ENCODE results near the gene TOX2.

Gene TOX2

GRCh38 chr20:44087051-44087856 lies 172.6 kb downstream of the TOX2 start:
- in situ Hi-C loops (cut with HindIII; ENCODE audit: low sequenced_read_pairs), result loop anchor here (25.0 kb wide), 1 partner anchor 325 kb away; no protein-coding TSS in a partner anchor
- TF ChIP-seq, protein P1, sequence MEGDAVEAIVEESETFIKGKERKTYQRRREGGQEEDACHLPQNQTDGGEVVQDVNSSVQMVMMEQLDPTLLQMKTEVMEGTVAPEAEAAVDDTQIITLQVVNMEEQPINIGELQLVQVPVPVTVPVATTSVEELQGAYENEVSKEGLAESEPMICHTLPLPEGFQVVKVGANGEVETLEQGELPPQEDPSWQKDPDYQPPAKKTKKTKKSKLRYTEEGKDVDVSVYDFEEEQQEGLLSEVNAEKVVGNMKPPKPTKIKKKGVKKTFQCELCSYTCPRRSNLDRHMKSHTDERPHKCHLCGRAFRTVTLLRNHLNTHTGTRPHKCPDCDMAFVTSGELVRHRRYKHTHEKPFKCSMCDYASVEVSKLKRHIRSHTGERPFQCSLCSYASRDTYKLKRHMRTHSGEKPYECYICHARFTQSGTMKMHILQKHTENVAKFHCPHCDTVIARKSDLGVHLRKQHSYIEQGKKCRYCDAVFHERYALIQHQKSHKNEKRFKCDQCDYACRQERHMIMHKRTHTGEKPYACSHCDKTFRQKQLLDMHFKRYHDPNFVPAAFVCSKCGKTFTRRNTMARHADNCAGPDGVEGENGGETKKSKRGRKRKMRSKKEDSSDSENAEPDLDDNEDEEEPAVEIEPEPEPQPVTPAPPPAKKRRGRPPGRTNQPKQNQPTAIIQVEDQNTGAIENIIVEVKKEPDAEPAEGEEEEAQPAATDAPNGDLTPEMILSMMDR (IDR thresholded peaks at IDR 0.05; ENCODE audit: low read depth, low read length, missing control alignments), result no peak
- no peak overlapping the region for H3K4me3 ChIP-seq (ENCODE audit: low read depth, low read length)
- DNase-seq (ENCODE audit: low read depth), result no peak

DNA sequence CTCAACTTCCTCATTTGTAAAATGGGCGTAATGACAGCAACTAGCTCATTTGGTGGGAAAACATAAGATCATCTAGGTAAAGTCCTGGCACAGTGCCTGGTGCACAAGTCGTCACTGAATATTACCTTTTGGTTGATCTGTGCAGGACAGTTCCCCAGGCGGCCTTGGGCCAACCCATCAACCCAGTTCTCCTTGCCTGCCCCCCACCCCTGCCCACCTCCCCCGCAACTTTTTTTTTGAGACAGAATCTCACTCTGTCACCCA lies 173.1 kb downstream of the TOX2 start:
- TF ChIP-seq, protein P1 (IDR thresholded peaks at IDR 0.05; ENCODE audit: low read depth, low read length, missing control alignments), result no peak
- no peak for DNase-seq (ENCODE audit: low read depth)
- in situ Hi-C loops (cut with HindIII; ENCODE audit: low sequenced_read_pairs), result loop anchor here (25.0 kb wide), 1 partner anchor 325 kb away; no protein-coding TSS in a partner anchor
- no peak overlapping the region for H3K4me3 ChIP-seq (ENCODE audit: low read depth, low read length)

DNA sequence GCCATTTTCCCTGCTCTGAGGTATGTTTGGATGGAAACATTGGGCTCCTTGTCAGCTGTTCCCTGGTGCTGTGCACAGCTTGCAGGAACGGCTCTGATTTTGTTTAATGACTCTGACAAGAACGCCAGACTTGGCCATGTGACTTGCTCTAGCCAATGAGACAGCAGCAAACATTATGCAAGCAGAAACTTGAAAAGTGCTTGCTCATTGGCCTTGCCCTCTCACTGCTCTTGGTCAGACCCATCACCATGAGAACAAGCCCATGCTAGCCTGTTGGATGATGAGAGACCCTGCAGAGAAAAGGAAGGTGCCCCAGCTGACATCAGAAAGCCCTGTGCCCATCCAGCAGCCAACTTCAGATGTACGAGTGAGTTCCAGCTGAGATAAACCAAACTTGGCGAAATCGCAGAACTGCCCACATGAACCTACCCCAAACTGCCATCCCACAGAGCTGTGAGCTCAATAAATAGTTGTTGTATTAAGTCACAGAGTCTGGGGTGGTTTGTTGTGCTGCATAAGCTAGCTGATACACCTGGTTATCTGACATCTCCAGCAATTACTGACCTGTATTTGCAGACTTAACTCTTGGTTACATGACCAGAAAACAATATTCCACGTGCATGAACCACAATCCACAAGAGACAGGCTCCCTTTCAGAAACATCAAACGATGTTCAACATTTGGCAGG lies 175.5 kb downstream of the TOX2 start:
- no peak for DNase-seq (ENCODE audit: low read depth)
- in situ Hi-C loops (cut with HindIII; ENCODE audit: low sequenced_read_pairs), result loop anchor here (25.0 kb wide), 1 partner anchor 328 kb away; no protein-coding TSS in a partner anchor
- no peak overlapping the region for H3K4me3 ChIP-seq (ENCODE audit: low read depth, low read length)
- TF ChIP-seq, protein P1 (IDR thresholded peaks at IDR 0.05; ENCODE audit: low read depth, low read length, missing control alignments), result no peak

DNA sequence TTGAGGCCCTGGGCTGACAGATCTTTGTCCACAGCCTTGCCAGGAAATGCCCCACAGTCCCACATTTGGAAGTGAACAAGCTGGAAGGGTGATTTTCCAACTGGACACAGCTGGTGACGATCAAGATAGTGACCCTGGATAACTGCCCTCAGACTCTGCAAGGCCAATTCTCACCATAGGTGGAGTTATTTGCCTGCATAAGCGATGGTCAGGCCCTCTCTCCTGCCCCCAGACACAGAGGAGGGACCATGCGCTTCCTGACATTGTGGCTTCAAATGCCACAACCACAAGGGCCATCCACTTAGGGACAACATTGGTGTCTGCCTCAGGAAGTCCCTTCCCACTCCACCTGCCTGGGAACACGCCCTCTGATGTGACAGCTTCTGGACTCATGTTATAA lies 176.4 kb downstream of the TOX2 start:
- TF ChIP-seq, protein P1 (IDR thresholded peaks at IDR 0.05; ENCODE audit: low read depth, low read length, missing control alignments), result no peak
- in situ Hi-C loops (cut with HindIII; ENCODE audit: low sequenced_read_pairs), result loop anchor here (25.0 kb wide), 1 partner anchor 329 kb away; no protein-coding TSS in a partner anchor
- no peak for DNase-seq (ENCODE audit: low read depth)
- H3K4me3 ChIP-seq (ENCODE audit: low read depth, low read length), result no peak overlapping the region

DNA sequence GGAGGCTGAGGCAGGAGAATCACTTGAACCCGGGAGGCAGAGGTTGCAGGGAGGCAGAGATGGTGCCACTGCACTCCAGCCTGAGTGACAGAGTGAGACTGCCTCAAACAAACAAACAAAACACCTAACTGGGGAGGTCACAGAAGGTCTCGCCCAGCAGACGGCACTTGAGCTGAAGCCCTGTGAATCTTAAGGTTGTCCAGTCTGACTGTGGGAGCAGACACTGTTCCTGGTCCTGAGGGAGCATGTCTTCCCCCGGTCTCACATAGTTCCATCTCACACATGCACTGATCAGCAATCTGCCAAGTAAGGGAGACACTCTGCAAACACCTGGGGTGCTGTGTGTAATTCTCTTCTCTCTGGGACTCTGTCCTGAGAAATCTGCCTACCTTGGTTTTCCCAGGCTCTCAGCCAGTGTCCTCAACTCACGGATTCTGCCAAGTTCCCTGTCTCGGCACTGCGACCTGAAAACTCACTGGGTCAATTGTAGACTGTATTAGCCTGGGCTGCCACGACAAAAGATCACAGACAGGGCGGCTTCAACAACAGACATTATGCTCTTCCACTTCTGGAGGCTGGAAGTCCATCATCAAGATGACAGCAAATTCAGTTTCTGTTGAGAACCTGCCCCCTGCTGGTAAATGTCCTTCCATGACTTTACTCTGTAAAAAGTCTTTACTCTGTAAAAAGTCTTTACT lies 178.0 kb downstream of the TOX2 start:
- in situ Hi-C loops (cut with HindIII; ENCODE audit: low sequenced_read_pairs), result loop anchor here (25.0 kb wide), 1 partner anchor 330 kb away; no protein-coding TSS in a partner anchor
- peak; percentile 40 for DNase-seq (ENCODE audit: low read depth)
- TF ChIP-seq, protein P1 (IDR thresholded peaks at IDR 0.05; ENCODE audit: low read depth, low read length, missing control alignments), result peak; percentile 54
- no peak overlapping the region for H3K4me3 ChIP-seq (ENCODE audit: low read depth, low read length)

DNA sequence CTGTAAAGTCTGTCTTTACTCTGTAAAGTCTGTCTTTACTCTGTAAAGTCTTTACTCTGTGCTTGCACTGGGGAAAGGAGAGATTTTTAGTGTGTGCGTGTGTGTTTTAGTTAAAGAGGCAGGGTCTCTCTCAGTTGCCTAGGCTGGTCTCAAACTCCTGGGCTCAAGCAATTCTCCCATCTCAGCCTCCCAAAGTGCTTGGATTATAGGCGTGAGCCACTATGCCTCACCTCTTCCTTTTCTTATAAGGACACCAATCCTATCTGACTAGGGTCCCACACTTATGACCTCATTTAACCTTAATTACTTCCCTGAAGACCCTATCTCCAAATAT lies 178.6 kb downstream of the TOX2 start:
- DNase-seq (ENCODE audit: low read depth), result no peak
- in situ Hi-C loops (cut with HindIII; ENCODE audit: low sequenced_read_pairs), result loop anchor here (25.0 kb wide), 1 partner anchor 331 kb away; no protein-coding TSS in a partner anchor
- TF ChIP-seq, protein P1 (IDR thresholded peaks at IDR 0.05; ENCODE audit: low read depth, low read length, missing control alignments), result no peak
- H3K4me3 ChIP-seq (ENCODE audit: low read depth, low read length), result no peak overlapping the region

Measured in astrocyte of the cerebellum (primary cell).